ENCODE data around the gene NR1H2.

The NR1H2 gene

DNA sequence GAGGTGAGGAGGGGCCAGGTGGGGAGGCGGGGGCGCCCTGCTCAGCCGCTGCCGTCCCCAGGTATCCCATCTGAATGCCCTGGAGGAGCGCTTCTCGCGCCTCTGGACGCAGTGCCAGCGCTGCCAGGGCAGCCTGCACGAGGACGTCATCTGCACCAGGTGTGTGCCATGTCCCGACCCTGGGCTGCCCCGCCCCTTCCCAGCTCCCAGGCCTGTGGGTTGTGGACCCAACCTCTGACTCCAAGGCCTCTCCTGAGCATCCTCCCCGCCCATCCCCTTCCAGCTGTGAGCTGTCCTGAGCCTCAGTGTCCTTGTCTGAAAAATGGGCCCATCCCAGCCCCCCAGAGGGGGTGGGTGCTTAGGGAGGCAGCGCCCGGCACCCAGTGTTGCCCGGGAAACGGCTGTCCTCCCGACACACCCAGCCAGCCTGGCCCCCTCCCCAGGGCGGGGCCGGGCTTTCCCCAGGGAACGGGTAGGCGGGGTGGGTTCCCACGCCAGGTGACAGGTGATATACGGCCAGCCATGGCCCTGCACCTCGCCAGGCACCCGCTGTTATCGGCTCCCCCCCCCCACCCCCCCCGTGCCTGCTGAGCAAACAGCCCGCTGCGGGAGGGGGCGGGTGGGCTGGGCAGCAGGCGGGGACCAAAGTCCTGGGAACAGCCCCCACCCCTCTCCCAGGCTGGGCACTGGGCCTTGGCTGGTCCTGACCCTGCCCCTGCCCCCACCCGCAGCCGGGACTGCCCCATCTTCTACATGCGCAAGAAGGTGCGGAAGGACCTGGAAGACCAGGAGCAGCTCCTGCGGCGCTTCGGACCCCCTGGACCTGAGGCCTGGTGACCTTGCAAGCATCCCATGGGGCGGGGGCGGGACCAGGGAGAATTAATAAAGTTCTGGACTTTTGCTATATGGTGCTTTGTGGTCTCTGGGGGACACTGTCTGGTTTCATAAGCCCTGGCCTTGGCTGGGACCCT lies 41.1 kb downstream of the NR1H2 start:
- H3K9me3 ChIP-seq (ENCODE audit: insufficient read depth, low read length), result no peaks in the 10 kb centered on the region
- H3K27me3 ChIP-seq (ENCODE audit: insufficient read depth, insufficient read length), result no peaks in the 10 kb centered on the region
- no peak overlapping the region for H3K9ac ChIP-seq (ENCODE audit: insufficient read length, low read depth)
- no peak for DNase-seq (ENCODE audit: low read depth, low spot score)
- TF ChIP-seq ZNF274 (IDR thresholded peaks at IDR 0.05; ENCODE audit: low read depth, low read length) (no peak), SUZ12 (IDR thresholded peaks at IDR 0.05; ENCODE audit: extremely low read depth, insufficient read depth, insufficient read length) (no peak), YY1 (IDR thresholded peaks at IDR 0.05; ENCODE audit: insufficient read depth, insufficient read length) (no peak)
- no peak overlapping the region for H3K4me3 ChIP-seq (ENCODE audit: insufficient read length, low read depth)
- peaks cover 6% of the 10 kb centered on the region for H3K4me1 ChIP-seq (ENCODE audit: insufficient read depth, insufficient read length)
- H3K36me3 ChIP-seq (ENCODE audit: insufficient read depth, insufficient read length, low read length), result peaks cover 38% of the 10 kb centered on the region

DNA sequence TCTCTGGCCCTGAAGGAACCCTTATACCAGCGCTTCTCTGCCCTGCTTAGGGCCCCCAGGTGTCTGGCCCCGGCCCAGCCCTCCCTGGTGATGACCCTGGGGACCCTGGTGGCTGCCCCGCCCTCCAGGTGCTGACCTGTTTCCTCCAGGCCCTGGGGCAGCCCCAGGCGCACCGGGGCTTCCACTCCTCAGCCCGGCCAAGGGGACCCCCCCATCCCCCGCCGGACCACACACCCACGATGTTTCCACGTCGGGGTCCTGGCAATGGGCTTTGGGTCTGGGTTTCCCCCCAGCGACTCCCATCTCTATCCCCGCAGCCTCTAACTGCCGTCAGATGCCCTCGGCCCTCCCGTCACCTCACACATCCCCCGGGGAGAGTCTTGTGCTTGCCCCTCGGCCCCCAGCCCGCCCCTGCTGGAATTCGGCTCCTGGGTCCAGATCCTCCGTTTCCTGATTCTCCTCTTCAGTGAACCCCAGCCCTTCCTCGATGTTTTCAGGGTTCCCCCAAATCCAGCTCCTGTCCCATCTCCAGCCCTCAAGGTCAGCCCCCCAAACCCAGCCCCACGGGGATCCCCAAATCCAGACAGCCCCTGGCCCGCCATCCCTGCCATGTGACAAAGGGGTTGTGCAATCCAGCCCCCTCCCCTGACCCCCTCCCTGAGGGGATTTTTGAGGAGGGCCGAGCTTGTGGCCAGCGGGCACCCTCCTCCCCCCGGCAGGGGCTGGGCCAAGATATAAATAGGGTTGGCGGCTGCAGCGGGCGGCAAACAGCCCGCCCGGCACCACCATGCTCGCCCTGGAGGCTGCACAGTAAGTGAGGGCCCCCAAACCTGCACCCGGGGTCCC lies 42.1 kb downstream of the NR1H2 start, which contains the start of gene SPIB:
SPIB (plus strand) TSS at position 763 of the 846 bp plus-strand sequence; CDS start at position 788, 25 bp downstream.
- Histone ChIP-seq H3K4me3 (ENCODE audit: insufficient read length, low read depth) (peak within 1 kb of the TSS; percentile 8), H3K9me3 (ENCODE audit: insufficient read depth, low read length) (no peaks in the 10 kb centered on the region), H3K9ac (ENCODE audit: insufficient read length, low read depth) (peak within 1 kb of the TSS; percentile 50), H3K27me3 (ENCODE audit: insufficient read depth, insufficient read length) (no peaks in the 10 kb centered on the region), H3K4me1 (ENCODE audit: insufficient read depth, insufficient read length) (peaks cover 6% of the 10 kb centered on the region), H3K36me3 (ENCODE audit: insufficient read depth, insufficient read length, low read length) (peaks cover 29% of the 10 kb centered on the region)
- TF ChIP-seq ZNF274 (IDR thresholded peaks at IDR 0.05; ENCODE audit: low read depth, low read length) (no peak), YY1 (IDR thresholded peaks at IDR 0.05; ENCODE audit: insufficient read depth, insufficient read length) (no peak), SUZ12 (IDR thresholded peaks at IDR 0.05; ENCODE audit: extremely low read depth, insufficient read depth, insufficient read length) (no peak)
- no peak for DNase-seq (ENCODE audit: low read depth, low spot score)

DNA sequence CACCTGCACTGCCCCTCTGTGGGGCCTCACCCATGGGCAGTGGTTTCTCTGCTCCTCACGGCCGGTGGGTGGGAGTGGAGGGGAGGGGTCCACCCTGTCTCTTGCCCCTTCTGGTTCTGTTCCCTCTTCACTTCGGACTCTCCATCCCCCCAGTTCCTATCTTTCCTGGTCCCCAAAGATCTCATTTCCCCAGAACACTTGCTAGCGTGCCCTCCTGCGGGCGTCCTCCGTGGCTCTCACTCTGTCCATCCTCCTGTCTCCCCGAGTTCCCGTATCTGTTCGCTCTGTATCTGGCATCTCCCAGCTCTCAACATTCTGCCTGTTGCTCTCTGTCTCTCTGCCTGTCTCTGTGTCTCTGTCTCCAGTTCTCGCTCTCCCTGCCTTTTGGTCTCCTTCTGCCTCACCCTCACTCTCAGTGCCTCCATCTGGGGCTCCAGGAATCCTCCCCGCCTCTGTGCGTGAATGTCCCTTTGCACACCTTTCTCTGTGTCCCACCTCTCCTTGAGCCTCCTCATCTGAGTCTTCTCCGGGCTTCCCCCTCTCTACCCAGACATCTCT lies 42.8 kb downstream of the NR1H2 start:
- peaks cover 6% of the 10 kb centered on the region for H3K4me1 ChIP-seq (ENCODE audit: insufficient read depth, insufficient read length)

DNA sequence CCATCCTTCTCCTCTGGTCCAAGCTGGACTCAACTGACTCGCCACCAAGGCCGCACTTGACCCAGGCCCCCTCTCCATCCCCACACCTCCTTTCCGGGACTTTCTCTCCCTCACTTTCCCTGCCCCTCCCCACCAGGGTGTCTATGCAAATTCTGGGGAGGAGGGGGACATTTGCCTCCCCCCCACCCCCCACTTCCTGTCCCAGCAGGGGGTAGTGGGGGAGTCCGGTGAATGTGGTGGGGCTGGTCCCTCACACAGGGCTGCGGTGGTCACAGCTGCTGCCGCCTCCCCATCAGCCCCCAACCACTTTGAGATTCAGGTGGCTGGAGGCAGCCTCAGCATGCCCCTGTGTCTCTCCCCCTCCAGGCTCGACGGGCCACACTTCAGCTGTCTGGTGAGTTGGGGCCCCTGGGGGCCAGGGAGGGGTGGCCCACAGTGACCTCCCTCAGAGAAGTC lies 43.4 kb downstream of the NR1H2 start:
- peak overlapping the region; percentile 8 for H3K4me3 ChIP-seq (ENCODE audit: insufficient read length, low read depth)
- H3K9me3 ChIP-seq (ENCODE audit: insufficient read depth, low read length), result no peaks in the 10 kb centered on the region
- no peak for DNase-seq (ENCODE audit: low read depth, low spot score)
- H3K4me1 ChIP-seq (ENCODE audit: insufficient read depth, insufficient read length), result peaks cover 6% of the 10 kb centered on the region
- H3K9ac ChIP-seq (ENCODE audit: insufficient read length, low read depth), result peak overlapping the region; percentile 50
- H3K36me3 ChIP-seq (ENCODE audit: insufficient read depth, insufficient read length, low read length), result peaks cover 18% of the 10 kb centered on the region
- no peaks in the 10 kb centered on the region for H3K27me3 ChIP-seq (ENCODE audit: insufficient read depth, insufficient read length)
- no peak for TF ChIP-seq SUZ12 (IDR thresholded peaks at IDR 0.05; ENCODE audit: extremely low read depth, insufficient read depth, insufficient read length)
- no peak for TF ChIP-seq ZNF274 (IDR thresholded peaks at IDR 0.05; ENCODE audit: low read depth, low read length)
- TF ChIP-seq YY1 (IDR thresholded peaks at IDR 0.05; ENCODE audit: insufficient read depth, insufficient read length), result no peak

More for the DNA sequence above, 42.8 kb downstream of the NR1H2 start:
- H3K9me3 ChIP-seq (ENCODE audit: insufficient read depth, low read length), result no peaks in the 10 kb centered on the region
- no peak for TF ChIP-seq ZNF274 (IDR thresholded peaks at IDR 0.05; ENCODE audit: low read depth, low read length)
- TF ChIP-seq SUZ12 (IDR thresholded peaks at IDR 0.05; ENCODE audit: extremely low read depth, insufficient read depth, insufficient read length), result no peak
- no peak for TF ChIP-seq YY1 (IDR thresholded peaks at IDR 0.05; ENCODE audit: insufficient read depth, insufficient read length)
- no peak for DNase-seq (ENCODE audit: low read depth, low spot score)
- no peaks in the 10 kb centered on the region for H3K27me3 ChIP-seq (ENCODE audit: insufficient read depth, insufficient read length)
- peak overlapping the region; percentile 17 for H3K9ac ChIP-seq (ENCODE audit: insufficient read length, low read depth)
- H3K36me3 ChIP-seq (ENCODE audit: insufficient read depth, insufficient read length, low read length), result peaks cover 22% of the 10 kb centered on the region
- peak overlapping the region; percentile 8 for H3K4me3 ChIP-seq (ENCODE audit: insufficient read length, low read depth)

DNA sequence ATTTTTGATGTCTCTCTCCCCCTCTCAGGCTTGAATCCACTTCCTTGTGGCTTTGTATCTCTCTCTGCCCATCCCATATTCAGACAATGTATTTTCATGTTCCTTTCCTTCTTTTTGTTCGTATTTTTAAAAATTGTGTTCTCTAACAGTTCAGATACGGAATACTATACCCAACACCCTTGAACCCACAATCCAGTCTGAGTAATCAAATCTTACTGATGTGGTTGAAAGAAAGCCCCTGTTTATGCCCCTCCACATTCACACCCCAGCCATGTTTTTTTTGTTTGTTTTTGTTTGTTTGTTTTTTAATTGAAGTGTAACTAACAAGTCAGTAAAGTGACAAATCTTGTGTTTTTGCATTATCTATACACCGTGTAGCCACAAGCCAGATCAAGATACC lies 43.9 kb downstream of the NR1H2 start:
- H3K4me3 ChIP-seq (ENCODE audit: insufficient read length, low read depth), result no peak overlapping the region
- peaks cover 16% of the 10 kb centered on the region for H3K36me3 ChIP-seq (ENCODE audit: insufficient read depth, insufficient read length, low read length)
- DNase-seq (ENCODE audit: low read depth, low spot score), result no peak
- peaks cover 5% of the 10 kb centered on the region for H3K4me1 ChIP-seq (ENCODE audit: insufficient read depth, insufficient read length)
- TF ChIP-seq YY1 (IDR thresholded peaks at IDR 0.05; ENCODE audit: insufficient read depth, insufficient read length), result no peak
- TF ChIP-seq SUZ12 (IDR thresholded peaks at IDR 0.05; ENCODE audit: extremely low read depth, insufficient read depth, insufficient read length), result no peak
- TF ChIP-seq ZNF274 (IDR thresholded peaks at IDR 0.05; ENCODE audit: low read depth, low read length), result no peak
- peak overlapping the region; percentile 50 for H3K9ac ChIP-seq (ENCODE audit: insufficient read length, low read depth)
- no peaks in the 10 kb centered on the region for H3K27me3 ChIP-seq (ENCODE audit: insufficient read depth, insufficient read length)
- H3K9me3 ChIP-seq (ENCODE audit: insufficient read depth, low read length), result no peaks in the 10 kb centered on the region

DNA sequence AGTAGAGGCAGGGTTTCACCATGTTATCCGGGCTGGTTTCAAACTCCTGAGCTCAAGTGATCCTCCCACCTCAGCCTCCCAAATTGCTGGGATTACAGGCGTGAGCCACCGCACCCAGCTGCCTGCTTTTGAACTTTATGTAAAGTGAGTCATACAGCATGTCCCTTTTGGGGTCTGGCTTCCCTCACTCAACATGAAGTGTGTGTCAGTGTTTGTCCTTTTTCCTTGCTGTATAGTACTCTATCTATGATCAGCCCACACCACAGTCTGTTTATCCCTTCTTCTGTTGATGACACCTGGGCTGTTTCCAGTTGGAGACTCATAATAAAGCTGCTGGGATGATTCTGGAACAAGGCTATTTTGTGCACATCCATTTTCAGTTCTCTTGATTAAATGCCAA lies 44.6 kb downstream of the NR1H2 start:
- Histone ChIP-seq H3K27me3 (ENCODE audit: insufficient read depth, insufficient read length) (no peaks in the 10 kb centered on the region), H3K4me1 (ENCODE audit: insufficient read depth, insufficient read length) (peaks cover 3% of the 10 kb centered on the region), H3K36me3 (ENCODE audit: insufficient read depth, insufficient read length, low read length) (peaks cover 13% of the 10 kb centered on the region), H3K4me3 (ENCODE audit: insufficient read length, low read depth) (no peak overlapping the region), H3K9me3 (ENCODE audit: insufficient read depth, low read length) (no peaks in the 10 kb centered on the region), H3K9ac (ENCODE audit: insufficient read length, low read depth) (no peak overlapping the region)
- no peak for DNase-seq (ENCODE audit: low read depth, low spot score)
- no peak for TF ChIP-seq SUZ12 (IDR thresholded peaks at IDR 0.05; ENCODE audit: extremely low read depth, insufficient read depth, insufficient read length)
- no peak for TF ChIP-seq ZNF274 (IDR thresholded peaks at IDR 0.05; ENCODE audit: low read depth, low read length)
- no peak for TF ChIP-seq YY1 (IDR thresholded peaks at IDR 0.05; ENCODE audit: insufficient read depth, insufficient read length)

Data from NT2/D1 (cell line).